Endothelial cell (in vitro differentiated cells): Measurements from ENCODE around the gene ZNF652. TPM values are rescaled to one million over a fixed set of nuclear protein-coding genes. Genes with fewer than 3 reads are reported as not detected.
"Not testable (repeated sequence)": the region's sequence is repeated elsewhere in the genome, so short reads cannot be mapped to it uniquely, and the experiment has no call there.

Experiments
- DNase-seq: peaks from one replicate; pipeline ENCODE4 v3.0.0; 2021; ENCODE audit warnings: low spot score
- H3K27ac Mint-ChIP-seq: one replicate; pipeline ENCODE4 v1.8.0; 2021; ENCODE audit warnings: mixed read lengths, inconsistent platforms; ENCODE audit not compliant: unreplicated experiment
- H3K27me3 Mint-ChIP-seq: one replicate; pipeline ENCODE4 v1.8.0; 2021; ENCODE audit warnings: mild to moderate bottlenecking, moderate library complexity, mixed read lengths, inconsistent platforms; ENCODE audit not compliant: unreplicated experiment
- H3K36me3 Mint-ChIP-seq: one replicate; pipeline ENCODE4 v1.8.0; 2021; ENCODE audit warnings: mild to moderate bottlenecking, low read depth, mixed read lengths, inconsistent platforms; ENCODE audit not compliant: unreplicated experiment
- H3K4me1 Mint-ChIP-seq: one replicate; pipeline ENCODE4 v1.8.0; 2021; ENCODE audit warnings: mild to moderate bottlenecking, mixed read lengths, inconsistent platforms; ENCODE audit not compliant: unreplicated experiment
- H3K4me3 Mint-ChIP-seq: one replicate; pipeline ENCODE4 v1.8.0; 2021; ENCODE audit warnings: mild to moderate bottlenecking, mixed read lengths, inconsistent platforms; ENCODE audit not compliant: unreplicated experiment
- H3K9me3 Mint-ChIP-seq: one replicate; pipeline ENCODE4 v1.8.0; 2021; ENCODE audit warnings: mixed read lengths, inconsistent platforms; ENCODE audit not compliant: unreplicated experiment
- CTCF ChIP-seq: fragments of 200-600 bp; sonication (generic); IDR thresholded peaks from one replicate; pipeline ENCODE4 v1.5.0; 2021; ENCODE audit warnings: antibody characterized with exemption; ENCODE audit not compliant: unreplicated experiment
- total RNA-seq: library from RNA; stranded (reverse); fragmentation: NEBNext Ultra II Directional; extraction: Animal tissue kit (Norgen Biotek cat#: 25700); gene quantifications from one replicate; pipeline ENCODE4 v1.2.1, GENCODE V29; 2021; ENCODE audit not compliant: unreplicated experiment

Gene ZNF652
- total RNA-seq, 1 donor from 2014 or later, result 36.0 TPM

DNA sequence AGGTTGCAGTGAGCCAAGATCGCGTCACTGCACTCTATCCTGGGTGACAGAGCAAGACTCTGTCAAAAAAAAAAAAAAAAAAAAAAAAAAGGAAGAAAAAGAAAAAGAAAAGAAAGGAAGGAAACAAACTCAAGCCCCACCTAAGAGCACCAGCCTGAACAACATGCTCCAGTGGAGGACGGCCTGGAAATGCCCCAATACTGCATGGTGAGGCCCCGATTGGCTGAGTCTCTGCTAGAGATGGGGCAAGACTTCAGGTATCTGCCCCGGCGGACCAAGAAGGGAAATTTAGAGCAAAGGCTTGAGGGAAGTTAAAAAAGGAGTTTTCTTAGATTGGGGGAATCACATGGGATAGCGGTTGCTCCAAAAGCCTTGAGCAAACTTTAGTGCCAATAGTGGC lies 10.4 kb upstream of the ZNF652 start:
- H3K27me3 Mint-ChIP-seq, result peaks cover 4% of the 10 kb centered on the region
- H3K27ac Mint-ChIP-seq, result no peak overlapping the region
- peaks cover 11% of the 10 kb centered on the region for H3K4me1 Mint-ChIP-seq
- H3K36me3 Mint-ChIP-seq, result no peaks in the 10 kb centered on the region
- no peak for DNase-seq
- TF ChIP-seq CTCF, result no peak
- H3K4me3 Mint-ChIP-seq, result no peak overlapping the region
- no peaks in the 10 kb centered on the region for H3K9me3 Mint-ChIP-seq

DNA sequence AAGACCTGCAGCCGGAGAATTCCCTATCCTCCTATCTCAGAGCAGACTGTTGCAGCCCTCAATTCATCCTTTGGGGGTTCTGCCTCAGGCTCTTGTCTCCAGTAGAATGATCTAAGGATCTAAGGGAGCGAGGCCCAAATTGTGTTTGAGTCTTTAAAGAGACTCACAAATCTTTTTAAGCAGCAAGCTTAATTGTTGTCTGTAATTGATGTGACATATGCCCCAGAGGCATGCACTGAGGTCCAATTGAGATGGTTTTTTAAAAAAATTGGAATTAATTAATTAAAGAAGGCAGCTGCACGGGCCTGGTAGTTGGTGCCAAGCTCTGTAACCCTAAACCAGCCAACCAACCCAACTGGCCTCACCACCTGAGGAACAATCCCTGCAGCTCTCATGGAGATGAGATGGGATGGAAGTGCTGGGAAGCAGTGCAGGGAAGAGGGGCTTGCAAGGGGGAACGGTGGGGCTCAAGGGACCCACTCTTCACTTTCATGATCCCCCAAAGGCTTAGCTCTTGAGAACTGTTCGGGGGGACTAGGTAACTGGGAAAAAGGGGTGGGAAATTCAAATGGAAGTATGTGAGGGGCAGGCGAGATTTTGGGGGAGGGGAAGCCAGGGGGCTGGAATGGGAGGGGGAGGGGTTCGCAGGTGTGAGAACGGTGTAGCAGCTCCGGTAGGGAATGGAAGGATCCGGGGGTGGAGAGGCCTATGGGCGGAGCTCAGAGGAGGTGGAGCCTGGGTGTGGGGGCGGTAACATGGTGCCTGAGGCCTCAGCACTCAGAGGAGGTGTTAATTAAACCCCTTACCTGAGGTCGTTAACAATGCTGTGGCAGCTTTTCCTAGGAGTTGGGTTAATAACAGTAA lies 9.2 kb upstream of the ZNF652 start:
- DNase-seq, result no peak
- Mint-ChIP-seq H3K9me3 (no peaks in the 10 kb centered on the region), H3K27ac (no peak overlapping the region), H3K36me3 (no peaks in the 10 kb centered on the region), H3K4me3 (no peak overlapping the region), H3K4me1 (peaks cover 3% of the 10 kb centered on the region), H3K27me3 (peaks cover 6% of the 10 kb centered on the region)
- TF ChIP-seq CTCF, result no peak

DNA sequence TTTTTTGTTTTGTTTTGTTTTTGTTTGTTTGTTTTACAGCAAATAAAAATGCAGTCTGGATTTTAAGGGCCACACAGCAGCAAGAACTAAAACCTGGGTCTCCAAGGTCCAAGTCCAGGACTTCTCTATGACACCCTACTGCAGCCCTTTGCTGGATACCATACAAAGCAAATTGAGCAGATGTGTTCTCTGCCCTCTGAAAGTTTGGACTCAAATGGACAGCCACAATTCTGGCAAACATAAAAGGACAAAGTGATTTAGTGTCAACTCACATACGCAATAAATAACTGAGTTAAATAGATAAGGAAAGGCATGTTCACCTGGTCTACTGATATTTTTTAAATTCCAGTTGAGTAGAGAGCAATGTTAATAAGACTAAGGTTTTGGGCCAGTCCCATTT lies 7.7 kb upstream of the ZNF652 start:
- H3K4me3 Mint-ChIP-seq, result no peak overlapping the region
- peaks cover 6% of the 10 kb centered on the region for H3K27me3 Mint-ChIP-seq
- no peaks in the 10 kb centered on the region for H3K9me3 Mint-ChIP-seq
- TF ChIP-seq CTCF, result no peak
- no peak overlapping the region for H3K27ac Mint-ChIP-seq
- no peaks in the 10 kb centered on the region for H3K4me1 Mint-ChIP-seq
- no peaks in the 10 kb centered on the region for H3K36me3 Mint-ChIP-seq
- no peak for DNase-seq

DNA sequence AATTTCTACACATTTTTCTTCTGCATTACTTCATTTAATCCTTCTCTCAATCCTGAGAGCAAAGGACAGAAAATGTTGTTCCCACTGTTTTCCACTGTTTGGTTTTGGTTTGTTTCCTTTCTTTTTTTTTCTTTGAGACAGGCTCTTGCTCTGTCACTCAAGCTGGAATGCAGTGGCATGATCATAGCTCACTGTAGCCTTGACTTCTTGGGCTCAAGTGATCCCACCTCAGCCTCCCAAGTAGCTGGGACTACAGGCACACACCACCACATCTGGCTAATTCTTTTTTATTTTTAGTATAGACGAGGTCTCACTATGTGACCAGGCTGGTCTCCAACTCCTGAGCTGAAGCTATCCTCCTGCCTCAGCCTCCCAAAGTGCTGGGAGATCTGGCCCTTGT lies 7.0 kb upstream of the ZNF652 start:
- TF ChIP-seq CTCF, result no peak
- Mint-ChIP-seq H3K27ac (no peak overlapping the region), H3K9me3 (no peaks in the 10 kb centered on the region), H3K27me3 (peaks cover 6% of the 10 kb centered on the region), H3K4me1 (no peaks in the 10 kb centered on the region), H3K36me3 (no peaks in the 10 kb centered on the region), H3K4me3 (no peak overlapping the region)
- DNase-seq, result no peak

DNA sequence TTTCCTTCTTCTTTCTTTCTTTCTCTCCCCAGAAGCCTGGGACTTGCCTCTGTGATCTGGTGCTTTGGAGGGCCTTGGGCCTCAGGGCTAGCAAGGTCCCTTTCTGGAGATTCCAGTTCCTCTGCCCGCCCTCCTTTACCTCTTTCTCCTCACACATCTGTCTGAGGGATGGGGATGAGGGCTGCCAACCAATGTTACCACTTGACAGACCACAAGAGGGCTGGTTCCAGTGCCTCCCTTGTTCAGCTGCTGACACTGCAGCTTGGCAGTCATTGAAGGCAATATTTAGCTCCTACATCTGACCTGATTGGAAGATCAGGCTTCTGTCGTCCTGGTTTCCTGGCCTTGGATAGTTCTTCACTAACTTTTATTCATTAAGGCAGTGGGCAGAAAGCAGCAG lies 3.6 kb upstream of the ZNF652 start:
- no peaks in the 10 kb centered on the region for H3K36me3 Mint-ChIP-seq
- no peak overlapping the region for H3K27ac Mint-ChIP-seq
- no peaks in the 10 kb centered on the region for H3K9me3 Mint-ChIP-seq
- H3K27me3 Mint-ChIP-seq, result peaks cover 8% of the 10 kb centered on the region
- peak; percentile 14 for DNase-seq
- TF ChIP-seq CTCF, result no peak
- peaks cover 10% of the 10 kb centered on the region for H3K4me1 Mint-ChIP-seq
- H3K4me3 Mint-ChIP-seq, result no peak overlapping the region

DNA sequence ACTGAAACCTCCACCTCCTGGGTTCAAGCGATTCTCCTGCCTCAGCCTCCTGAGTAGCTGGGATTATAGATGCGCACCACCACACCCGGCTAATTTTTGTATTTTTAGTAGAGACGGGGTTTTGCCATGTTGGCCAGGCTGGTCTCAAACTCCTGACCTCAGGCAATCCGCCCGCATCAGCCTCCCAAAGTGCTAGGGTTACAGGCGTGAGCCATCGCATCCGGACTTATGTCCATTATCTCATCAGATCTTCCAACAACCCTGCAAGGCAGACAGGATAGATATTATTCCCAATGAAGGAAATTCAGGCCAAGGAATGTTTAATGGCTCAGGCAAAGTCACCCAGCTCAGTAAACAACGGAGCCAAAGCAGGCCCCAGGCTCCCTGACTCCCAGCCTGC lies 3.1 kb upstream of the ZNF652 start:
- H3K9me3 Mint-ChIP-seq, H3K36me3 Mint-ChIP-seq, H3K4me3 Mint-ChIP-seq, H3K27ac Mint-ChIP-seq, DNase-seq, H3K27me3 Mint-ChIP-seq: not testable (repeated sequence)
- H3K4me1 Mint-ChIP-seq, result peaks cover 14% of the 10 kb centered on the region
